ENCODE measurements around the gene KSR2.

Gene KSR2

GRCh38 chr12:117595751-117596150 is 373.0 kb downstream of the KSR2 start:
- DNase-seq (ENCODE audit: low spot score), result no peak
- TF ChIP-seq, protein P1, sequence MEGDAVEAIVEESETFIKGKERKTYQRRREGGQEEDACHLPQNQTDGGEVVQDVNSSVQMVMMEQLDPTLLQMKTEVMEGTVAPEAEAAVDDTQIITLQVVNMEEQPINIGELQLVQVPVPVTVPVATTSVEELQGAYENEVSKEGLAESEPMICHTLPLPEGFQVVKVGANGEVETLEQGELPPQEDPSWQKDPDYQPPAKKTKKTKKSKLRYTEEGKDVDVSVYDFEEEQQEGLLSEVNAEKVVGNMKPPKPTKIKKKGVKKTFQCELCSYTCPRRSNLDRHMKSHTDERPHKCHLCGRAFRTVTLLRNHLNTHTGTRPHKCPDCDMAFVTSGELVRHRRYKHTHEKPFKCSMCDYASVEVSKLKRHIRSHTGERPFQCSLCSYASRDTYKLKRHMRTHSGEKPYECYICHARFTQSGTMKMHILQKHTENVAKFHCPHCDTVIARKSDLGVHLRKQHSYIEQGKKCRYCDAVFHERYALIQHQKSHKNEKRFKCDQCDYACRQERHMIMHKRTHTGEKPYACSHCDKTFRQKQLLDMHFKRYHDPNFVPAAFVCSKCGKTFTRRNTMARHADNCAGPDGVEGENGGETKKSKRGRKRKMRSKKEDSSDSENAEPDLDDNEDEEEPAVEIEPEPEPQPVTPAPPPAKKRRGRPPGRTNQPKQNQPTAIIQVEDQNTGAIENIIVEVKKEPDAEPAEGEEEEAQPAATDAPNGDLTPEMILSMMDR (IDR thresholded peaks at IDR 0.05), result no peak
- Histone ChIP-seq H3K27ac (no peak overlapping the region), H3K4me3 (no peak overlapping the region)

- no peak overlapping the region for H3K4me3 ChIP-seq
- TF ChIP-seq, protein P1 (IDR thresholded peaks at IDR 0.05), result no peak
Observed at GRCh38 chr12:117594481-117594880, 374.3 kb downstream of the KSR2 start.

GRCh38 chr12:117593815-117594400 is 374.9 kb downstream of the KSR2 start:
- TF ChIP-seq, protein P1 (IDR thresholded peaks at IDR 0.05), result no peak
- Histone ChIP-seq H3K27ac (no peak overlapping the region), H3K4me3 (no peak overlapping the region)
- DNase-seq (ENCODE audit: low spot score), result no peak

More at GRCh38 chr12:117594481-117594880, 374.3 kb downstream of the KSR2 start:
- no peak for DNase-seq (ENCODE audit: low spot score)
- H3K27ac ChIP-seq, result no peak overlapping the region

DNA sequence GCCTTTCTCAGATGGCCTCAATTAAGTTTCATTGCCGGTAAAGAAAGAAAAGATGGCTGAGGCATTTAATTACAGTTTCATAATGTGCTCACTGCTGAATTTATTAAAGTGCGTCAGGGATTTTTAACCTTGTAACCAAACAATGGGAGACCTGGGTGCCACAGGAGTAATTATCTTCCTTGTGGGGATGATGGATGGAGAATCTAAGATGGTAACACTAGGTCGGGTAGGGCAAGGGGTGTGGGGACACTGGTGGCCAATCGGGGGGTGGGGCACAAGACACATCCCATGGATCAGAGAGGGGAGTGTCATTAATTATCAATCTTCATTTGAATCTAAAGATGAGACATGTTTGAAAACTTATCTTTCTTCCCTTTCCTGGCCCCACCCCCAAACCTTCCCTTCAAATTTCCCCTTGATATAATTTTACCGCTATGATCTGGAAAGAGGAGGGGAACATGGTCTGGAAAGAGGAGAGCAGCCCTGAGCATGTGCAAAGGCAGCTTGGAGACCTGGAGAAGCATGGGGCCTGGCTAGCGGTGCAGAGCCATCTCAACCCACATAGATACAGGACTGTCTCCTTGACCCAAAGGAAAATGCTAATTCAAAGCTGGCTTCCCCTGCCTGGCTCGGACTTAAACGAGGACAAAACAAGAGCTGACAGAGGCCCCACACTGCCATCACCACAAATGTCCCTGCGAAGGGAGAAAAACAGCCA is 376.0 kb downstream of the KSR2 start:
- H3K27ac ChIP-seq, result no peak overlapping the region
- DNase-seq (ENCODE audit: low spot score), result no peak
- no peak overlapping the region for H3K4me3 ChIP-seq
- TF ChIP-seq, protein P1 (IDR thresholded peaks at IDR 0.05), result no peak

GRCh38 chr12:117590999-117591398 is 377.8 kb downstream of the KSR2 start:
- DNase-seq (ENCODE audit: low spot score), result no peak
- TF ChIP-seq, protein P1 (IDR thresholded peaks at IDR 0.05), result no peak
- no peak overlapping the region for H3K4me3 ChIP-seq
- no peak overlapping the region for H3K27ac ChIP-seq

- no peak for DNase-seq (ENCODE audit: low spot score)
- TF ChIP-seq, protein P1 (IDR thresholded peaks at IDR 0.05), result no peak
- no peak overlapping the region for H3K4me3 ChIP-seq
- no peak overlapping the region for H3K27ac ChIP-seq
Observed at GRCh38 chr12:117590386-117590785, 378.4 kb downstream of the KSR2 start.

GRCh38 chr12:117589021-117589420 is 379.8 kb downstream of the KSR2 start:
- H3K27ac ChIP-seq, result no peak overlapping the region
- TF ChIP-seq, protein P1 (IDR thresholded peaks at IDR 0.05), result no peak
- no peak for DNase-seq (ENCODE audit: low spot score)

More at GRCh38 chr12:117589021-117589420, 379.8 kb downstream of the KSR2 start:
- H3K4me3 ChIP-seq, result no peak overlapping the region
